Activated T-cell treated with anti-CD3 and anti-CD28 coated beads for 48 hours (primary cell): ENCODE data around the gene PRPF4.
"Not testable (repeated sequence)": the region's sequence is repeated elsewhere in the genome, so short reads cannot be mapped to it uniquely, and the experiment has no call there.

Source experiments
- DNase-seq: peaks from one replicate; pipeline ENCODE4 v3.0.0-alpha.2; 2020; ENCODE audit warnings: low read depth

PRPF4 gene

GRCh38 chr9:113275157-113276131, at the start of gene PRPF4, which contains the start of gene CDC26:
Gene PRPF4 (plus strand): TSS chr9:113275658. CDS start chr9:113275744, 86 bp downstream.
Gene CDC26 (minus strand): TSS chr9:113275572. CDS start chr9:113272507, 3,065 bp downstream.
- peak; percentile 95 for DNase-seq

DNA sequence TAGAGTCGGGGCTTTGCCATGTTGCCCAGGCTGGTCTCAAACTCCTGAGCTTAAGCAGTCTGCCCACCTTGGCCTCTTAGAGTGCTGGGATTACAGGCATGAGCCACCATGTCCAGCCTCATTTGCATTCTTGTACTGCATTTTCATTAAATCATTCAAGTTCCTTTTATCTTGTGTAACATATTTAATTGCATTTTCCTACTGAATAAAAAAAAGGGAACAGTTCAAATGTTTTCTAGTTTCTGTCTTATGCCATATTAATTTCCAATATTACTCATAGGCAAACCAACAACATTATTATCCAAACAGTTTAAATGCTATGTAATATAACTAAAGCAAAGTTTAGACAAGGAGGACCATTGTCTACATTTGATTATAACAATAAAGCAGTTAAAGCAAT, 48.0 kb upstream of the PRPF4 start:
- DNase-seq: no peak

DNA sequence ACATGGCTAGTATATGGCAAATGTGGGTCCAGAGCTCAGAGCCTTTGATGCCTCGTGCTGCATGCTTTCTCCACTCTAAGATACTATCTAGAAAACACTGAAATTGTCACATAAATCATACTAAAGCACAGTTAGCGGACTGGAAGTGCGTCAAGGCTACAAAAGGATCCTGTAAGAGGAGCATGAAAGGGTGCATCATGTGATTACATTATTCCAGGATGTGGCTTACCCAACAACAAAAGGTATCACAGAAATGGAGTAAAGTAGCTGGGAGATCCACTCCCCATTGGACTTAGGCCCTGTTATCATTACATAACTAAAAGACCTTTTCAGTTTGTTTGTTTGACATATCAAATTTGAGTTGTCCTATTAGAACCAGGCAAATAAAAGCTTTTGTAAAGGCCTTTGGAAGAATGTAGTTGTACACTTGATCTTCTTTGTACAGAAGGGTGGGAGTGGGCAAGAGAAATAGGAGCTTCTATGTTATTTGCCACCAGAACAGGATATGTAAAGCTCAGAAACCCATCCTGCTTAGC, 47.3 kb upstream of the PRPF4 start:
- DNase-seq: no peak

DNA sequence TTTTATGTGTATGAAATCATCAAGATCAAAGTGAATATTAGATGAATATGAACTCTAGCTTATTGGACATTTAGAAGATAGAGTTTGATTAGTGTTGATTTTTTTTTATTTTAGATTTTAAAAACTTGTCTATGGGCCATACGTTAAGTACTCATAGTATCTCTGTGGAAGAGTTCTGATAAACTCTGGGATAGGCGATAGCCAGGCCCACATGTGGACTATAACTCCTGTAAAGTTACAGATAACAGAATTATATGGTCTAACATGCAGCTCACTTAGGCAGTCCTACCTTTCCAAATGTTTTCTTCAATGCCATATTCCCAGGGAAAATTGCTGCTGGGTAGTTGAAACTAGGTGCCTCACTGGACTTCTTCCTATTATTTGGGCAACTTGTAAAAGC, 43.8 kb upstream of the PRPF4 start:
- DNase-seq: no peak

- DNase-seq: not testable (repeated sequence)
These were observed 39.7 kb upstream of the PRPF4 start for GRCh38 chr9:113235701-113236255.

- no peak for DNase-seq
These were observed 38.4 kb upstream of the PRPF4 start for GRCh38 chr9:113237026-113237425.

DNA sequence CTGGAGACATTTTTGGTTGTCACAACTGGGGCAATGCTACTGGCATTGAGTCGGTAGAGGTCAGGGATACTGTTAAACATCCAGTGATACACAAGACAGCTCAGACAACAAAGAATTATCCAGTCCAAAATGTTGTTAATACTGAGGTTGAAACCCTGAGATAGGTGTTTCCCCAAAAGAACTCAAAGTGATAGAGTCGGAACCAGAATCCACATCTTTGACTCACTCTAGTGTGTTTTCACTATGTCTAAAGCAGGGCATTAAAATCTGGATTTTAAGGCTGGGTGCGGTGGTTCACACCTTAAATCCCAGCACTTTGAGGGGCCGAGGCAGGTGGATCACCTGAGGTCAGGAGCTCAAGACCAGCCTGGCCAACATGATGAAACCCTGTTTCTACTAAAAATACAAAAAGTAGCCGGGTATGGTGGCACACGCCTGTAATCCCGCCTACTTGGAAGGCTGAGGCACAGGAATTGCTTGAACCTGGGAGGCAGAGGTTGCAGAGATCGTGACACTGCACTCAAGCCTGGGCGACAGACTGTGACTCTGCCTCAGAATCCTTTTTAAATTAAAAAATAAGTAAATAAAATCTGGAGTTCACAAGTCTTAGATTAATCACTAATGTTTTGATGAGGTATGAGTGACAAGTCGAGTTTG, 37.1 kb upstream of the PRPF4 start:
- no peak for DNase-seq

DNA sequence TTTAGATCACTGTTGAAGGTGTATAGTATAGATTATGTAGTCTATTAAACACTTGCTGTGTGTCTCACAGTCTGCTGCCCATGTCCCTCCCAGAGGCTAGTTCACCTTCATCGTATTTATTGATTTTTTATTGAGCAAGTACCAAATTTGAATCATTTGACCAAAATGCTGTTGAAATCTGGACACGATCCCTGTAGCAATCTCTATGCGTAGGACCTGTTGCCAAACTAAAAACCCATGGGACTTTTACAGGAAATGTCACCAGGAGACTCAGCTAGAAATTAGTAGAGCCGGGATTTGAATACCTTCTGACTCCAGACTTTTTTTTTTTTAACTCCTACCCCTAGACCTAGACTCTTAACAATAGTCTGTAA, 36.6 kb upstream of the PRPF4 start:
- DNase-seq: no peak

DNA sequence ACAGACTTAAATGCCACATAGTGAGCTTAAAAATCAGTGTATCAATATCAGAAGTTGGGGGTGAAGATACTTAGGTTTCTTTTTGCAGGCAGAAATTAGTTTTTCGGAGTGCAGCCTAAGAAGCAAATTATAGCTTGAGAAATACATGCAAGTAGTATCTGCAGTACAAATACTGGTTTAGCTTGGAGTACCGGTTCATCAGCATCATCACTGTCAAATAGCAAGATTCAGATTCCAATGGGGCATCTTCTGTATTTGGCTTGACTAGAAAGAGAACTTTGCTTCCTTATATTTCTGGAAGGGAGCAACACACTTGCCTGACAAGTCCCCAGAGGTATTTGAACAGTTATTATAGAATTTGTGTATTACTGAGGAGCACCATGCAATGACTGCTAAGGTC, 34.3 kb upstream of the PRPF4 start:
- no peak for DNase-seq

- no peak for DNase-seq
These were observed 30.9 kb upstream of the PRPF4 start for GRCh38 chr9:113244556-113244955.

- no peak for DNase-seq
These were observed 29.6 kb upstream of the PRPF4 start for GRCh38 chr9:113245894-113246293.

DNA sequence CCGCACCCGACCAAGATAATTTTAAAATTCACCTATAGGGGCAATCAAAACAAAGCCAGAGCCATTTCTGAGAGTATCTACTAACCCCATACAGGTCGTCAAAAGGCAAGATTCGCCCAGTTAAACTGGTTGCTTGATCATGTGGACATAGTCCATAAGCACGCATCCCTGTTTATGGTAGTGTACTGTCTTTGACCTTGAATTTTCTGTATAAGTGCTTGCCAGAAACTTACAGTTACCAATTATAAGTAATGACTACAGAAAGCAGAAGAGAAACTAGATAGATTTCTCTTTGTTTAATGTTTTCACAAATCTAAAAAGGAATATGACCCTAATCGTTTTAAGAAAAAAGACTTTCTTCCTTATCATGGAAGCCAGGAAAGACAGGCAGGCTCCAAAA, 28.5 kb upstream of the PRPF4 start:
- no peak for DNase-seq

DNA sequence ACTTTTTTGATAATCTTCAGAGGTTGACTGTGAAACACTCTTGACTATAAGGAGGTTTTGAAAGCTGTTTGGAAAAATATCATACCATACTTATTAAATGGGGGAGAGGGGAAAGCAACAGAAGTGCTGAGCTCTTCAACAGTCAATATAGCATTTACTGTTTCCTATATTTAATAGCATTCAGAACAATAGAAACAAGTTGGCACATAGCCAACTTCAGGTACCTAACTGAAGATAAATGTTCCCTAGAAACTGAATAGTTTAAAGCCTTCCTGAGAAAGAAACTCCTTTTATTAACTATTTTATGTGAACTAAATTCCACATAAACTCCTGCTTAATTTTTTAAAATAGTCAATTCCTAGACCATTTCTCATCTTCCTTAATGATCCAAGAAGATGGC, 27.8 kb upstream of the PRPF4 start:
- no peak for DNase-seq

- not testable (repeated sequence) for DNase-seq
These were observed 25.8 kb upstream of the PRPF4 start for GRCh38 chr9:113249661-113250060.

GRCh38 chr9:113250807-113251206, 24.7 kb upstream of the PRPF4 start:
- no peak for DNase-seq

- DNase-seq: no peak
These were observed 20.5 kb upstream of the PRPF4 start for GRCh38 chr9:113254991-113255390.

GRCh38 chr9:113255438-113255837, 20.0 kb upstream of the PRPF4 start:
- DNase-seq: no peak

DNA sequence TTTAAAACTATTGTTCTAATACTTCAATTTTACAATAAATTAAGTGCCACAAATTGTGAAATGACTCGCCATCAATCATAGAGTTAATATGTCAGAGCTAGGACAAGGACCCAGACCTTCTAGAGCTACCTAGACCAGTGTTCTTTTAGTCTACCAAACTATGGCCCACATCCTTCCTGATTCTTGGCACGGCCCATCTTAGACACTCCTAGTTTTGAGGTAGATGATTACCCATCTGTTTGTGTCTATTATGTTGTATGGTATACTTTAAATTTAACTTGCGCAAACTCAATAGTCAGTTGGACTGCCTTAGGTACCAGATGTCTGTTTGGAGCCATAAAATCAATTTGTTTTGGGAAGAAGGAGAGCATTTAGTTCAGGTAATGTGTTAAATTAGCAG, 17.6 kb upstream of the PRPF4 start:
- DNase-seq: no peak

GRCh38 chr9:113258282-113258681, 17.2 kb upstream of the PRPF4 start:
- no peak for DNase-seq

- no peak for DNase-seq
These were observed 13.4 kb upstream of the PRPF4 start for GRCh38 chr9:113261917-113262671.

DNA sequence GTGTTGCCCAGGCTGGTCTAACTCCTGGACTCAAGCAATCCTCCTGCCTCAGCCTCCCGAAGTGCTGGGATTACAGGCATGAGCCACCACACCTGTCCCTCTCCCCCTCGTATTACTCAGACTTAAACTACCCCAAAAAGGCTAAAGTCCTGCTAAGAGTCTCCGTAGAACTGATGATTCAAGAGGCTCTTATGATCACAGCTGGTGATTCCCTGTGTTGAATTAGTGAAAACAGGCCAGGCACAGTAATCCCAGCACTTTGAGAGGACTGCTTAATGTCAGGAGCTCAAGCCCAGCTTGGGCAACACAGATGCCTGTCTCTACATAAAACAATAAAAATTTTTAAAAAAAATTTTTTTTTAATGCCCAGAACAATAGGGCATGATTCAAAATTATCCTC, 9.3 kb upstream of the PRPF4 start:
- no peak for DNase-seq
